ENCODE measurements around the gene ARHGAP40. TPM values are rescaled to one million over a fixed set of nuclear protein-coding genes. Genes with fewer than 3 reads are reported as not detected.

ARHGAP40 gene
- total RNA-seq, 2 donors from 2014 or later: not detected

DNA sequence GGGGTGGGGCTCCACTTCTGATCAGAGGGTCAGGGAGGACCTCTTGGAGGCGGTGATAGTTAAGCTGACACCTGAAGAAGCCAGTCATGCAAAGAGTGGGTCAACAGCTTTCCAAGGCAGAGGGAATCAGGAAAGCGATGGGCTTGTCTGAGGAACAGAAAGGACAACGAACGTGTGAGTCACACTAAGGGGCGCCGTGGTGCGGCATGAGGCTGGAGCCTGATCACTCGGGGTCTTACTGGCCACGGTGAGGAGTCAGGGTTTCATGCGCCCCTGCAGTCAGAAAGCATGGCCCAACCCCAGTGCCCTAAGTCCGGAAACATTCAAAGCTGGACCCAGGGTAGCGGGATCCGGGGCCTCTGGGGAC is 72.1 kb downstream of the ARHGAP40 start:
- H3K27ac Mint-ChIP-seq: peak overlapping the region; percentile 52 to 77
- no peaks in the 10 kb centered on the region for H3K36me3 Mint-ChIP-seq
- H3K4me1 Mint-ChIP-seq (ENCODE audit: low read depth in 2 of 2): peaks cover 5 to 6% of the 10 kb centered on the region in 2 donors
- ATAC-seq (peak; percentile 5 to 56), DNase-seq (ENCODE audit: low spot score) (no peak)
- H3K4me3 Mint-ChIP-seq: peak overlapping the region; percentile 85
- no peaks in the 10 kb centered on the region for H3K9me3 Mint-ChIP-seq
- peaks cover 10 to 15% of the 10 kb centered on the region in 2 donors for H3K27me3 Mint-ChIP-seq

DNA sequence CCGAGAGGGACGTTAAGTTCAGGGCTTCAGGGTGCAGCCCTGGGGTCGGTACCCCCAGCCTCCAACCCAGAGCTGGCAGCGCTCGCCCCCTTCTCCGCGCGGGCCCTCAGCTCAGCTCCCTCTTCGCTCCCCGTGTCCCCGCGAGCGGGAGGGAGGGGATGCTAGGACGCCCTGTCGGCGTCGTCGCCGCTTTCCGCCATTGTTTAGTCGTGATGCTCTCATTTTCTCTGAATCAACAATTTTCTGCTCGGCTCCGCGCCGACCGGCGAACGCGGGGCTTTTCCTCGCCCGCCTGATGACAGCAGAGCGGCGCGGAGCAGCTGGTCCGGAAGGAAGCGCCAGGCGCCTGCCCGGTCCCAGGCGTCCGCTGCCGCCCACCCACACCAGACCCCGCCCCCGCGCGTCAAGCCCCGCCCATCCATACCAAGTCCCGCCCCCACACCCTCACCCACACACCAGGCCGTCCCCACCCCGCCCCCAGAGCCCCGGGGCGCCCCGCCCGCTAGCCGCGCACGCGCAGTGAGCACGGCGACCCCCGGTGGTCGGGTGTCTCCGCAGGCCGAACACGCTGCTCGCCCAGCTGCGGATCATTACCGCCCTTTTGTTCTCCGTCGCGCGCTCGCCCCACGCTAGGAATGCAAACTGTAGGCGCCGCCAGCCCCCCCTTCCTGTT is 72.6 kb downstream of the ARHGAP40 start:
- H3K9me3 Mint-ChIP-seq: no peaks in the 10 kb centered on the region
- H3K27me3 Mint-ChIP-seq: peaks cover 6 to 9% of the 10 kb centered on the region in 2 donors
- ATAC-seq: peak; percentile 97
- H3K4me3 Mint-ChIP-seq: peak overlapping the region; percentile 85
- peak; percentile 85 for DNase-seq (ENCODE audit: low spot score)
- H3K27ac Mint-ChIP-seq: peak overlapping the region; percentile 52 to 77
- H3K36me3 Mint-ChIP-seq: no peaks in the 10 kb centered on the region
- H3K4me1 Mint-ChIP-seq (ENCODE audit: low read depth in 2 of 2): peaks cover 5 to 6% of the 10 kb centered on the region in 2 donors

DNA sequence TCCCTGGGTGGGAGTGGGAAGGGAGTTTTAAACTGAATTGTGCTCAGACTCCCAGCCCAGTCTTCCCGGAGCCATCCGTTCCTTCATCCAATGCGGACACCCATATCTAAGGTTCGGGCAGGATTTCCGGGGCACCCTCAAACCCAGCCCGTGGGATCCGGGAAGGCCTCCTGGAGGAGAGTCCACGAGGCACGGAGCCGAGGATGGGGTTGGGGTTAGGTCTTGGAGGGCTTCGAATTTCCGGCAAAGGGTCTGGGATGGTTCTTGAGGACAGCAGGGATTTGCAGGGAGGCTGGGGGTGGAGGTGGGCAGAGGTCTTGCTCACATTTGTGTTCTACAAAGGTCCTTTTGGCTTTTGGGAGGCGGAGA is 73.1 kb downstream of the ARHGAP40 start:
- peak overlapping the region; percentile 85 for H3K4me3 Mint-ChIP-seq
- ATAC-seq (no peak), DNase-seq (ENCODE audit: low spot score) (no peak)
- no peaks in the 10 kb centered on the region for H3K36me3 Mint-ChIP-seq
- H3K4me1 Mint-ChIP-seq (ENCODE audit: low read depth in 2 of 2): peaks cover 5 to 6% of the 10 kb centered on the region in 2 donors
- no peaks in the 10 kb centered on the region for H3K9me3 Mint-ChIP-seq
- H3K27ac Mint-ChIP-seq: peak overlapping the region in 1 of 2 donors; percentile 77
- H3K27me3 Mint-ChIP-seq: peaks cover 2 to 7% of the 10 kb centered on the region in 2 donors

DNA sequence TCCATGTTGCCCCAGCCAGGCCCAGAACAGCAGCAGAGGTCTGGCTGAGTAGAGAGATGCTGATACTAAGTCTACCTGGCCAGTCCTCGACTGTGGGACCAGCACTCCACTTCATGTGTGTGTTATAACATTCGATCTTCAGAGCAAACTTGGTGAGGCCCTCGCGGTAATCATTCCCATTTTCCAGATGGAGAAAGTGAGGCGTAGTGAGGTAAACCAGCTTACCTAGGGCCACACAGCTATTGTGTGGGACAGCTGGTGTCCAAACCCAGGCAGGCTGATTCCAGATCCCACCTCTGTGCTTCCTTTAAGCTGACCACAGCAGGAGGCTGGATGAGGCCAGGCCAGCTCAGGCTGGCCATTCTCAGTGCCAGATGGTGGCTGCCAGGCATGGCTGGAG is 75.0 kb downstream of the ARHGAP40 start:
- no peak for DNase-seq (ENCODE audit: low spot score)
- Mint-ChIP-seq H3K36me3 (no peaks in the 10 kb centered on the region), H3K4me3 (no peak overlapping the region), H3K27me3 (peaks cover 13 to 21% of the 10 kb centered on the region in 2 donors), H3K27ac (no peak overlapping the region), H3K4me1 (ENCODE audit: low read depth in 2 of 2) (peaks cover 5 to 6% of the 10 kb centered on the region in 2 donors), H3K9me3 (peaks cover 3% of the 10 kb centered on the region)
- ATAC-seq: no peak

DNA sequence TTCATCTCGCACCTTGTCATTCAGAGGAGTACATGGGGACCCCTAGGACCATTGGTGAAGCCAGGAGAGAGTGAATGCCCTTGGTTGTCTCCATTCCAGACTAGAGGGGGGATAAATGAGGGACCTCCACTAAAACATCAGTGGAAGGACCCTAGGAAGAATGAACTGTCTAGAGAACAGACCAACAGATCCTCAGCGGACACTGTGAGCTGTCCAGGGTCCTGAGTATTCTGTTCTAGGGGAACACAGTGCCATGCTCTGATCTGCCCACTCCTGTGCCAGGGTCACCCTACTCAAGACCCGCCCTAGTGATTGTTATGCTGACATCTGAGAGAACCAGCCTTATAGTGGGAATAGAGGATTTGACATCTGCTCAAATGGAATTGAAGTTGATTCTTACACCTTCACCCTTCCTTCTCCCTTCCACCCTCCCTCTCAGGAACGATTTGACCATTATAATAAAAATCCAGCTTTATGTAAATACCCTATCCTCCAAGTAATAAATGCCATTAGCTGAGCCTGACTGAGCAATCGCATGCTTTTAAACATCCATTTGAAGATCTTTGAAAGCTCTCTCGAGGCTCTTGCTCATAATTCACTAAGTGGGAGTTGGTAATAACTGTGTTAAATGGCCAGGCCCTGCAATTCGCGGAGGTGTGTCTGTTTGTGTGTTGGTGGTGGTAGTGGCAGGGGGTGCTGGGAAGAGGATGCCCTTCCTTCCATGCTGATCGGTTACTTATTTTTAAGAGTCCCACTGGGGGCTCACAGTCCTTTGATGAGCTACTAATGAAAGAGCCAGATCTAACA is 79.1 kb downstream of the ARHGAP40 start:
- ATAC-seq (no peak), DNase-seq (ENCODE audit: low spot score) (no peak)
- H3K36me3 Mint-ChIP-seq: no peaks in the 10 kb centered on the region
- no peak overlapping the region for H3K27ac Mint-ChIP-seq
- H3K27me3 Mint-ChIP-seq: peaks cover 29 to 49% of the 10 kb centered on the region in 2 donors
- H3K9me3 Mint-ChIP-seq: peaks cover 3% of the 10 kb centered on the region
- no peak overlapping the region for H3K4me3 Mint-ChIP-seq
- no peaks in the 10 kb centered on the region for H3K4me1 Mint-ChIP-seq (ENCODE audit: low read depth in 2 of 2)

DNA sequence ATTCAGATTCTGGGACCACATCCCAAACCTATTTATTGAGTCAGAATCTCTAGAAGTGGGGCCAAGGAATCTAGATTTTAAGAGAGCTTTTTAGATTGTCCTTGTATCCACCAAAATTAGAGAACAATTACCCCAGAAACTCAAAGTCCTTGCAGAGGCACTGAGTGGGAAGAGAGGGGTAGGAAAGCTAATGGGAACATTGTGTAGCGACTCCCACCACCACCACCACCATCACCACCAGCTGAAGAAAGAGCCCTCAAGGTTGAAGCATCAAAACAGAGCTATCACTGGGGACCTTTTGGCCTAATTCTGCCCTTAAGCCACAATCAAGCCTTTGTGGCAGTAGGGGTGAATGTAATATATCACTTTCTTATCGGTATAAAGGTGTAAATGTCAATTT is 83.7 kb downstream of the ARHGAP40 start:
- DNase-seq (ENCODE audit: low spot score): no peak
- Mint-ChIP-seq H3K27ac (no peak overlapping the region), H3K36me3 (no peaks in the 10 kb centered on the region), H3K27me3 (peaks cover 39 to 67% of the 10 kb centered on the region in 2 donors), H3K9me3 (no peaks in the 10 kb centered on the region), H3K4me3 (no peak overlapping the region), H3K4me1 (ENCODE audit: low read depth in 2 of 2) (no peaks in the 10 kb centered on the region)
- ATAC-seq: no peak

DNA sequence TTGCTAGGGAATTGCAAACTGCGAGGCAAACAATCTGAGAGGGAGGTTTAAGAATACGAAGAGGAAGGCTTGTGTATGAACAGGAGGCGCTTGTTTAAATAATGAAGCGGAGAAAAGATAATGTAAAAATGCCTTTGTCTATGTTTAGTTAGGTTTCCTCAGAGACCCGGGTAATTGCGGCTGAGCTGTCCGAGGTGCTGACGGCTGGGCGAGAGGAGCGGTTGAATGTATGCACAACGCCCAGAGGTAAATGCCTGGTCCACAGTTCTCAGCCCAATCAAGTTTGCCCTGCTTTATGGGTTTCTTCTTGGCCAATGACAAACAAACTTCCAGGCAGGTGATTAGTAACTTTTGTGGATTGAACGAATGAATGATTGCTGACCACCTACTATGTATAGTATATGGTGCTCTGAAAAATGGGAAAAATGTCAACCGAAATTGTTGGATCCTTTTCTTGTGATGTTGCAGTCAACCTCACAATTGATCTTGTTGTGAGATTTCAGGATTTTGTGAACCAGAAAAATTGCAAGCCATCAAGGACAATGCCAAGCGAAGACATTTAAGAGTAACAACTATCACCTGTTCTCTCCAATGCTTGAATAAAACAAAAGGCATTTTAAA is 84.4 kb downstream of the ARHGAP40 start:
- no peaks in the 10 kb centered on the region for H3K4me1 Mint-ChIP-seq (ENCODE audit: low read depth in 2 of 2)
- no peak overlapping the region for H3K4me3 Mint-ChIP-seq
- no peaks in the 10 kb centered on the region for H3K36me3 Mint-ChIP-seq
- peaks cover 38 to 60% of the 10 kb centered on the region in 2 donors for H3K27me3 Mint-ChIP-seq
- no peak for DNase-seq (ENCODE audit: low spot score)
- ATAC-seq: no peak
- no peak overlapping the region for H3K27ac Mint-ChIP-seq
- no peaks in the 10 kb centered on the region for H3K9me3 Mint-ChIP-seq

DNA sequence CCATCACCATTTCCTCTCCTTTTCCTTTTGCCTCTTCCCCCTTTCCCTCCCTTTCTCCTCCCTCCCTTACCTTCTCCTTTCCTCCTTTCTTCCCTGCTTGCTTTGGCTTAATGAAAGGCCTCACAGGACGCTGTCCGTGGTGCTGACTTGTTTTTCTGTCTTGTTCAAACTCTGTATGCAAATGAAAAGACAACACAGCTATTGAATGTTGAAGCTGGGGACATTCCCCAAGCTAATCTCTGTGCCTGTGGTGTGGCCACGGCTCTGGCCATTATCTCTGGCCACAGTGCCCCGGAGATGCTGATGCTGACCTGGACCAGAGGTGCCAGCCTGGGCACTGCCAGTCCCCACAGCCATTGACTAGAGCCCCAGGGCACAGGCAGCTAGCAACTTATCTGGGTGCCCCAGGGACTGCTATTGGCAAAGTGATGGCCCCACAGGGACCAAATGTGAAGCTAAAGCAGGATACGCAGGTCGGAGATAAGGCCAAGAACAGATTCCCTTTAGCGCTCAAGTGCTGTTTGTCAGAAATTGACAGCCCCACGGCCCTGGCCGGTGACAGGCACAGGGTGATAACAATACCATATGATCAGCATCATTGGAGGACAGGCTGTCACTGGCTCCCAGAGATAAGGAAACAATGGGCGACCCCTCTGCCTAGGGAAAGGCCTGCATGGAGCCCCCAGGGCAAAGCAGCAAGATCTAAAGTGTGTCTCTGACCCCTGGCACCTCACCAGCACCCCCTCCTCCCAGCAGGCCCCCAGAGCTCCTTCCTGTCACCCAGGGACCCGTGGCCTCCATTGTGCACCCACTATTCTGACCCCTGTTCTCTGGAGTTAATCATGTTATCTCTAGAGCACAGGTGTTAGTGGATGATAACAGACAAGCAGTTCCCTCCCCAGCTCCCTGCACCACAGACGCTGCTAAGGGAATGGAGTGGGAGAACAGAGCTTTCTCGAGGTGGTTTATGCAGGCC is 91.1 kb downstream of the ARHGAP40 start:
- peaks cover 4% of the 10 kb centered on the region for H3K9me3 Mint-ChIP-seq
- H3K36me3 Mint-ChIP-seq: no peaks in the 10 kb centered on the region
- H3K4me1 Mint-ChIP-seq (ENCODE audit: low read depth in 2 of 2): peaks cover 0 to 3% of the 10 kb centered on the region in 2 donors
- no peak for ATAC-seq
- no peak for DNase-seq (ENCODE audit: low spot score)
- no peak overlapping the region for H3K4me3 Mint-ChIP-seq
- H3K27ac Mint-ChIP-seq: no peak overlapping the region
- peaks cover 30 to 36% of the 10 kb centered on the region in 2 donors for H3K27me3 Mint-ChIP-seq

DNA sequence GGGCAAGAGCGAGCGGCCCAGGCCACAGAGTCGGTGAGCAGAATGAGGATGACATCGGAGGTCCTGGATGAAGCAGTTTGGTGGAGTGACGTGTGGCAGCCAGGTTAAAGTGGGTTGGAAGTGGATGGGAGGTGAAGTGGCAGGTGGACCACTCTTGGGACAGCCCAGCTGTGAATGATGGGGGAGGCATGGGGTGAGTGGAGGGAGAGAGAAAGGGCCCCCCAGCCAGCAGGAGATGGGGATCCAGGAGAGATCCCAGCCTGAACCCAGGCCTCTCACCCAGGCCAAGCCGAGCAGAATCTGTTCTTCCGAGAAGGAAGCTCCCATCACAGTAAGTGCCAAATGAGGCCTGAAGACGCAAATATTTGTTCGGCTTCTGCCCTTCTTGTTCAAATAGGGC is 95.7 kb downstream of the ARHGAP40 start:
- ATAC-seq (no peak), DNase-seq (ENCODE audit: low spot score) (no peak)
- H3K4me3 Mint-ChIP-seq: no peak overlapping the region
- H3K36me3 Mint-ChIP-seq: no peaks in the 10 kb centered on the region
- H3K9me3 Mint-ChIP-seq: peaks cover 2% of the 10 kb centered on the region
- peaks cover 16 to 20% of the 10 kb centered on the region in 2 donors for H3K27me3 Mint-ChIP-seq
- no peak overlapping the region for H3K27ac Mint-ChIP-seq
- peaks cover 0 to 2% of the 10 kb centered on the region in 2 donors for H3K4me1 Mint-ChIP-seq (ENCODE audit: low read depth in 2 of 2)

DNA sequence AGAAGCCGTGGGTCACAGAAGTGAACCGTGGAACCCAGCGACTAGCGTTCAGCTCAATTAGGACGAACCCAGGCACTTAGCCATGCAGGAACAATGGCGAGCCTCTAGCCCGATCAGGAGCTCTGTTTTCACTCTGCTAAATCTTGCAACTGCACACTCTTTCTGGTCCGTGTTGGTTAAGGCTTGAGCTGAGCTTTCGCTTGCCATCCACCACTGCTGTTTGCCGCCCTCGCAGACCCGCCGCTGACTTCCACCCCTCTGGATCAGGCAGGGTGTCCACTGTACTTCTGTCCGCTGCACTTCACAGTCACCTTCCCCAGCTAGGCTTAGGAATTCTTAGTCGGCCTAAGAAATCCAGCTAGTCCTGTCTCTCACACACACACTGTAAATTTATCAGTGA is 96.9 kb downstream of the ARHGAP40 start:
- Mint-ChIP-seq H3K36me3 (no peaks in the 10 kb centered on the region), H3K9me3 (no peaks in the 10 kb centered on the region), H3K27me3 (peaks cover 19 to 24% of the 10 kb centered on the region in 2 donors), H3K4me3 (no peak overlapping the region), H3K27ac (no peak overlapping the region), H3K4me1 (ENCODE audit: low read depth in 2 of 2) (no peaks in the 10 kb centered on the region)
- no peak for DNase-seq (ENCODE audit: low spot score)
- no peak for ATAC-seq

DNA sequence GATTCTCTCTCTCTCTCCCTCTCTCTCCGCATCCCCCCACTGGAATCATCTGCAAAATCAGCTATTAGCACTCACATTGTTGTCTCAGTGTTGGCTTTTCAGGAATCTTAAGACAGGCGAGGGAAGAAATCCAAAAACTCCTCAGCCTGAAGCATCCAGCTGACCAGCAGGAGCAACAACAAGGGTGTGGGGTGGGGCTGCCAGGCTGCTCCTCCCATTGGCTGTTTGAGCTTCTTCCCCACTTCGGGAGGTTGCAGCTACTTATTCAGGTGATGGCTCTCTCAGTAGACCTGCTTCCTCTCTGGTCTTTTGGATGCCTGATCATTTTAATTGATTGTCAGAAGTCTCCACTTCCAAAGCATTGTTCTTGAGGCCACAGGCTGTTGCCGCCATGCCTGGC is 98.5 kb downstream of the ARHGAP40 start:
- Mint-ChIP-seq H3K9me3 (no peaks in the 10 kb centered on the region), H3K4me1 (ENCODE audit: low read depth in 2 of 2) (no peaks in the 10 kb centered on the region), H3K27me3 (peaks cover 17 to 20% of the 10 kb centered on the region in 2 donors), H3K36me3 (no peaks in the 10 kb centered on the region), H3K27ac (no peak overlapping the region), H3K4me3 (no peak overlapping the region)
- ATAC-seq (no peak), DNase-seq (ENCODE audit: low spot score) (no peak)

Measured in natural killer cell treated with Interleukin-12 subunit alpha and Interleukin-12 subunit beta and Interleukin-15 and Interleukin-18, amount 100 ng/mL, for 72 hours (primary cell).